IMR-90 (cell line): ENCODE data around the gene GSS. TPM values are rescaled to one million over a fixed set of nuclear protein-coding genes. Genes with fewer than 3 reads are reported as not detected.

Experiments
- ATAC-seq: fragments of 200-7000 bp; cut with Tn5 transposase; 2 replicates; pipeline ENCODE4 v1.9.1; 2020; ENCODE audit warnings: low read depth, mild to moderate bottlenecking, moderate library complexity
- BruUV-seq: library from RNA; stranded (reverse); fragments of 400-500 nt; replicated peaks from 2 replicates; lab custom pipeline; 2021; lab: Mats Ljungman, UMichigan
- CTCF ChIA-PET: fragments of 300-600 bp; formaldehyde crosslinking; extraction: SDS; loops from one replicate; lab custom pipeline; 2021; ENCODE audit warnings: antibody characterized with exemption; lab: Yijun Ruan, JAX
- POLR2A ChIA-PET: fragments of 300-600 bp; sonication (Branson Sonifier 250); formaldehyde crosslinking; loops from one replicate; lab custom pipeline; 2022; ENCODE audit warnings: antibody characterized with exemption; ENCODE audit not compliant: unreplicated experiment; lab: Charles Lee
- DNase-seq: peaks from one replicate; pipeline ENCODE4 v3.0.0; 2013
- H2AFZ ChIP-seq: replicated peaks from 2 replicates; pipeline ENCODE3; 2013; ENCODE audit warnings: low read length, mild to moderate bottlenecking; ENCODE audit not compliant: poor library complexity
- H2AK5ac ChIP-seq: 2 replicates; pipeline ENCODE4 v1.6.1; 2013; ENCODE audit warnings: low read depth, low read length, inconsistent platforms
- H2AK9ac ChIP-seq: replicated peaks from 2 replicates; pipeline ENCODE3; 2013; ENCODE audit warnings: mild to moderate bottlenecking, low read depth, low read length, moderate library complexity; ENCODE audit not compliant: poor library complexity
- H2BK120ac ChIP-seq: 2 replicates; pipeline ENCODE4 v1.6.1; 2013; ENCODE audit warnings: low read depth, low read length, inconsistent platforms
- H2BK15ac ChIP-seq: 3 replicates; pipeline ENCODE4 v1.6.1; 2013; ENCODE audit warnings: low read depth, low read length, inconsistent platforms
- H2BK20ac ChIP-seq: 2 replicates; pipeline ENCODE4 v1.6.1; 2013; ENCODE audit warnings: low read depth, mild to moderate bottlenecking, inconsistent platforms, low read length, moderate library complexity
- H2BK5ac ChIP-seq: 2 replicates; pipeline ENCODE4 v1.6.1; 2013; ENCODE audit warnings: mild to moderate bottlenecking, low read depth, low read length, inconsistent platforms; ENCODE audit not compliant: poor library complexity, severe bottlenecking
- H3K14ac ChIP-seq: replicated peaks from 2 replicates; pipeline ENCODE4 v1.6.1; 2013; ENCODE audit warnings: low read depth, low read length, inconsistent platforms
- H3K18ac ChIP-seq: 2 replicates; pipeline ENCODE4 v1.6.1; 2013; ENCODE audit warnings: low read depth, low read length, control low read depth
- H3K23ac ChIP-seq: 2 replicates; pipeline ENCODE4 v1.6.1; 2013; ENCODE audit warnings: low read depth, low read length, inconsistent platforms
- H3K27ac ChIP-seq: 2 replicates; pipeline ENCODE4 v1.5.1; 2013; ENCODE audit warnings: mild to moderate bottlenecking, control low read depth, low read length; ENCODE audit not compliant: insufficient read depth
- H3K27me3 ChIP-seq: 2 replicates; pipeline ENCODE4 v1.6.1; 2013; ENCODE audit warnings: low read length; ENCODE audit not compliant: control insufficient read depth, insufficient read depth
- H3K36me3 ChIP-seq: 2 replicates; pipeline ENCODE4 v1.6.1; 2013; ENCODE audit warnings: low read length, mixed read lengths; ENCODE audit not compliant: control insufficient read depth, insufficient read depth
- H3K4ac ChIP-seq: 2 replicates; pipeline ENCODE4 v1.6.1; 2013; ENCODE audit warnings: low read depth, low read length, inconsistent platforms
- H3K4me1 ChIP-seq: 2 replicates; pipeline ENCODE4 v1.6.1; 2013; ENCODE audit warnings: low read length, mixed read lengths; ENCODE audit not compliant: control insufficient read depth, insufficient read depth
- H3K4me2 ChIP-seq: 2 replicates; pipeline ENCODE4 v1.6.1; 2013; ENCODE audit warnings: low read depth, mild to moderate bottlenecking, control low read depth, low read length, moderate library complexity
- H3K4me3 ChIP-seq: 2 replicates; pipeline ENCODE4 v1.5.1; 2013; ENCODE audit warnings: low read depth, mild to moderate bottlenecking, control low read depth, low read length, moderate library complexity; ENCODE audit not compliant: insufficient read depth
- H3K56ac ChIP-seq: 2 replicates; pipeline ENCODE4 v1.6.1; 2013; ENCODE audit warnings: low read length, inconsistent platforms; ENCODE audit not compliant: insufficient read depth; ENCODE audit errors: extremely low read depth
- H3K79me1 ChIP-seq, 2 experiments: 2 replicates each; pipeline ENCODE4 v1.6.1; 2013; ENCODE audit warnings: low read length in 2 of 2, inconsistent platforms in 1 of 2, low read depth in 1 of 2
- H3K9ac ChIP-seq: 2 replicates; pipeline ENCODE4 v1.6.1; 2013; ENCODE audit warnings: low read depth, low read length, control low read depth
- H3K9me1 ChIP-seq: 2 replicates; pipeline ENCODE4 v1.6.1; 2013; ENCODE audit warnings: low read length, inconsistent platforms; ENCODE audit not compliant: insufficient read depth
- H3K9me3 ChIP-seq: 2 replicates; pipeline ENCODE4 v1.6.1; 2013; ENCODE audit warnings: low read length; ENCODE audit not compliant: control insufficient read depth, insufficient read depth
- H4K20me1 ChIP-seq: 2 replicates; pipeline ENCODE4 v1.6.1; 2013; ENCODE audit warnings: low read length, inconsistent platforms; ENCODE audit not compliant: insufficient read depth
- H4K5ac ChIP-seq: 2 replicates; pipeline ENCODE4 v1.6.1; 2013; ENCODE audit warnings: mild to moderate bottlenecking, low read depth, low read length, control low read depth
- H4K8ac ChIP-seq, 2 experiments: 2 replicates each; pipeline ENCODE4 v1.6.1; 2013; ENCODE audit warnings: low read depth in 2 of 2, low read length in 2 of 2, control low read depth in 1 of 2, inconsistent platforms in 1 of 2
- H4K91ac ChIP-seq: 2 replicates; pipeline ENCODE4 v1.6.1; 2013; ENCODE audit warnings: low read depth, low read length, inconsistent platforms; ENCODE audit not compliant: insufficient read depth
- BHLHE40 ChIP-seq: fragments of 150-350 bp; IDR thresholded peaks from 2 replicates; pipeline ENCODE4 v1.6.1; 2016; ENCODE audit warnings: mild to moderate bottlenecking, low read depth, low read length
- CEBPB ChIP-seq: IDR thresholded peaks from 2 replicates; pipeline ENCODE4 v1.6.1; 2012; ENCODE audit warnings: low read depth, low read length, improper control_type of control experiment
- CHD1 ChIP-seq: IDR thresholded peaks from 2 replicates; pipeline ENCODE4 v1.6.1; 2012; ENCODE audit warnings: low read depth, low read length, improper control_type of control experiment
- FOS ChIP-seq: fragments of 150-350 bp; IDR thresholded peaks from 2 replicates; pipeline ENCODE4 v1.6.1; 2016; ENCODE audit warnings: low read depth, low read length
- MAFK ChIP-seq: IDR thresholded peaks from 2 replicates; pipeline ENCODE4 v1.6.1; 2012; ENCODE audit warnings: low read depth, low read length, improper control_type of control experiment
- MAZ ChIP-seq: IDR thresholded peaks from 2 replicates; pipeline ENCODE4 v1.6.1; 2012; ENCODE audit warnings: low read depth, mild to moderate bottlenecking, low read length, improper control_type of control experiment, moderate library complexity, borderline replicate concordance
- MXI1 ChIP-seq: IDR thresholded peaks from 2 replicates; pipeline ENCODE4 v1.6.1; 2012; ENCODE audit warnings: low read depth, mild to moderate bottlenecking, low read length, moderate library complexity, borderline replicate concordance
- NFE2L2 ChIP-seq: fragments of 150-350 bp; IDR thresholded peaks from 2 replicates; pipeline ENCODE4 v1.6.1; 2016; ENCODE audit warnings: low read depth, mild to moderate bottlenecking, low read length
- POLR2A ChIP-seq: IDR thresholded peaks from 2 replicates; pipeline ENCODE4 v1.6.1; 2012; ENCODE audit warnings: mild to moderate bottlenecking, low read depth, low read length
- RAD21 ChIP-seq: IDR thresholded peaks from 2 replicates; pipeline ENCODE4 v1.6.1; 2012; ENCODE audit warnings: low read length, improper control_type of control experiment
- RCOR1 ChIP-seq: IDR thresholded peaks from 2 replicates; pipeline ENCODE4 v1.6.1; 2012; ENCODE audit warnings: mild to moderate bottlenecking, low read length, improper control_type of control experiment; ENCODE audit not compliant: insufficient replicate concordance
- RFX5 ChIP-seq: IDR thresholded peaks from 2 replicates; pipeline ENCODE4 v1.8.0; 2012; ENCODE audit warnings: low read depth, mild to moderate bottlenecking, low read length, moderate library complexity
- SMC3 ChIP-seq: fragments of 150-350 bp; IDR thresholded peaks from 2 replicates; pipeline ENCODE4 v1.6.1; 2016; ENCODE audit warnings: low read depth, mild to moderate bottlenecking, antibody characterized with exemption, low read length, moderate library complexity
- WGBS, 2 experiments: methylation state at CpG; one replicate each; pipeline versions ENCODE4 v1.1.5 to v1.1.7; 2013; ENCODE audit warnings: missing lambda C conversion rate in 2 of 2; ENCODE audit not compliant: insufficient read length in 1 of 2; ENCODE audit errors: extremely low coverage in 2 of 2; 5-methylcytosine and 5-hydroxymethylcytosine counted together
- dilution Hi-C: fragments of 300-500 bp; cut with HindIII; formaldehyde crosslinking; loops from one replicate; pipeline ENCODE4 v1.14.3; 2018; ENCODE audit warnings: low sequenced_read_pairs; ENCODE audit not compliant: unreplicated experiment
- in situ Hi-C: fragments of 300-500 bp; cut with MboI; formaldehyde crosslinking; loops from 3 replicates; pipeline ENCODE4 v1.14.3; 2019; ENCODE audit warnings: low sequenced_read_pairs, inconsistent platforms, mixed read lengths
- intact Hi-C: fragments of 100-400 bp; cut with micrococcal nuclease; formaldehyde crosslinking; loops from 2 replicates; pipeline ENCODE4 v1.10.0; 2022
- polyA plus RNA-seq, 3 experiments: library from polyadenylated mRNA; depleted of rRNA; stranded (reverse); fragments of >200 nt; gene quantifications; 2 replicates each; pipeline ENCODE4 v1.2.3, GENCODE V29; 2012; ENCODE audit warnings: low replicate concordance in 1 of 3
- total RNA-seq: library from RNA; depleted of rRNA; stranded (reverse); fragments of >200 nt; gene quantifications from 2 replicates; pipeline ENCODE4 v1.2.3, GENCODE V29; 2012
- TF ChIP-seq, protein P1 (sequence below): fragments of 150-350 bp; IDR thresholded peaks from 2 replicates; pipeline ENCODE4 v1.6.1; 2016; ENCODE audit warnings: low read depth, mild to moderate bottlenecking, low read length, moderate library complexity, borderline replicate concordance
- TF ChIP-seq, protein P2 (sequence below): fragments of 150-350 bp; IDR thresholded peaks from 2 replicates; pipeline ENCODE4 v1.6.1; 2017; ENCODE audit warnings: mild to moderate bottlenecking, antibody characterized with exemption, low read length, low read depth
- TF ChIP-seq, protein P3 (sequence below): conservative IDR thresholded peaks from 2 replicates; pipeline ENCODE4 v1.5.1; 2012; ENCODE audit warnings: mild to moderate bottlenecking, low read depth, low read length, improper control_type of control experiment

GSS gene
- total and polyA plus RNA-seq, 2 of the 4 experiments (the other 2 are of a cell fraction) = 73.7 to 90.0 TPM

DNA sequence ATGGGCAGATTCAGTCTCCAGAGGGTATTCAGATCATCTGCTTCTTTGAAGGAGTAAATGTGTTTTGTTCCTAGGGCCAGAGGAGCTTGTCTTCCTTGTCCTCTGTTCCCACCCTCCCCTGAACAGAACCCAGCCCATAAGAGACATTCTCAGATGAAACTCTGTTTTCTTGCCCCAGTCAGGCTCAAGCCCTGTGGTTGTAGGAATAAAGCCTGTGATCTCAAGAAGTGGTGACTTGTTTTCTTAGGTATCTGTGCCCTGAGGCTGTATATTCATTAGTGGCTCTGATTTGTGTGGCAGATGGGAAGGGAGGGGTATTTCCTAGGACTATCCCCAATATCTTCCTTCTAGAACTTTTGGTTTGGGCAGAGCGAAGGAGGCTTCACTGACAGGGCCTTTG is 27.9 kb downstream of the GSS start:
- Histone ChIP-seq H3K23ac (no peak overlapping the region), H3K27me3 (no peaks in the 10 kb centered on the region), H3K36me3 (peaks cover 57% of the 10 kb centered on the region), H4K20me1 (no peaks in the 10 kb centered on the region; the same call in 1 of the 2 replicates), H3K4me3 (no peak overlapping the region), H2AK9ac (peak overlapping the region; percentile 21), H3K56ac (no peak overlapping the region), H3K9me3 (no peaks in the 10 kb centered on the region), H2AFZ (no peak overlapping the region), H3K4me2 (no peak overlapping the region), H3K27ac (no peak overlapping the region), H3K14ac (no peak overlapping the region), H2AK5ac (0 out of 2 replicates have a peak overlapping the region, but pooled peaks have one; percentile 24), H3K18ac (no peak overlapping the region), H2BK15ac (no peak overlapping the region), H3K9me1 (peaks cover 29% of the 10 kb centered on the region), H3K4me1 (peaks cover 4% of the 10 kb centered on the region), H2BK120ac (no peak overlapping the region), H4K91ac (no peak overlapping the region), H4K5ac (no peak overlapping the region), H2BK5ac (peak overlapping the region; percentile 23), H3K79me1 (peaks cover 0 to 5% of the 10 kb centered on the region in 2 experiments; a peak in 2 of 4 replicates), H3K4ac (no peak overlapping the region; the same call in 1 of the 2 replicates), H4K8ac (no peak overlapping the region), H3K9ac (no peak overlapping the region), H2BK20ac (no peak overlapping the region; the same call in 1 of the 2 replicates)
- dilution Hi-C loops = no loop called here
- CTCF ChIA-PET = interaction anchor here (1.2 kb wide), 1 partner anchor 16 kb away, joined by 3 read pairs; no protein-coding TSS in a partner anchor
- in situ Hi-C loops = no loop called here
- POLR2A ChIA-PET = no interaction called here
- peak; percentile 23 for DNase-seq
- intact Hi-C loops = no loop called here
- no CpG with 5 or more reads among the region's 1 CpG for WGBS, 2 experiments
- TF ChIP-seq, protein P1, sequence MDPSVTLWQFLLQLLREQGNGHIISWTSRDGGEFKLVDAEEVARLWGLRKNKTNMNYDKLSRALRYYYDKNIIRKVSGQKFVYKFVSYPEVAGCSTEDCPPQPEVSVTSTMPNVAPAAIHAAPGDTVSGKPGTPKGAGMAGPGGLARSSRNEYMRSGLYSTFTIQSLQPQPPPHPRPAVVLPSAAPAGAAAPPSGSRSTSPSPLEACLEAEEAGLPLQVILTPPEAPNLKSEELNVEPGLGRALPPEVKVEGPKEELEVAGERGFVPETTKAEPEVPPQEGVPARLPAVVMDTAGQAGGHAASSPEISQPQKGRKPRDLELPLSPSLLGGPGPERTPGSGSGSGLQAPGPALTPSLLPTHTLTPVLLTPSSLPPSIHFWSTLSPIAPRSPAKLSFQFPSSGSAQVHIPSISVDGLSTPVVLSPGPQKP = no peak
- TF ChIP-seq BHLHE40 (no peak), MAFK (no peak), MXI1 (no peak), RFX5 (no peak), RAD21 (no peak), FOS (no peak), CHD1 (no peak), MAZ (no peak), SMC3 (no peak), RCOR1 (no peak), NFE2L2 (no peak), CEBPB (no peak), POLR2A (no peak)
- TF ChIP-seq, protein P2, sequence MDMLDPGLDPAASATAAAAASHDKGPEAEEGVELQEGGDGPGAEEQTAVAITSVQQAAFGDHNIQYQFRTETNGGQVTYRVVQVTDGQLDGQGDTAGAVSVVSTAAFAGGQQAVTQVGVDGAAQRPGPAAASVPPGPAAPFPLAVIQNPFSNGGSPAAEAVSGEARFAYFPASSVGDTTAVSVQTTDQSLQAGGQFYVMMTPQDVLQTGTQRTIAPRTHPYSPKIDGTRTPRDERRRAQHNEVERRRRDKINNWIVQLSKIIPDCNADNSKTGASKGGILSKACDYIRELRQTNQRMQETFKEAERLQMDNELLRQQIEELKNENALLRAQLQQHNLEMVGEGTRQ = no peak
- TF ChIP-seq, protein P3, sequence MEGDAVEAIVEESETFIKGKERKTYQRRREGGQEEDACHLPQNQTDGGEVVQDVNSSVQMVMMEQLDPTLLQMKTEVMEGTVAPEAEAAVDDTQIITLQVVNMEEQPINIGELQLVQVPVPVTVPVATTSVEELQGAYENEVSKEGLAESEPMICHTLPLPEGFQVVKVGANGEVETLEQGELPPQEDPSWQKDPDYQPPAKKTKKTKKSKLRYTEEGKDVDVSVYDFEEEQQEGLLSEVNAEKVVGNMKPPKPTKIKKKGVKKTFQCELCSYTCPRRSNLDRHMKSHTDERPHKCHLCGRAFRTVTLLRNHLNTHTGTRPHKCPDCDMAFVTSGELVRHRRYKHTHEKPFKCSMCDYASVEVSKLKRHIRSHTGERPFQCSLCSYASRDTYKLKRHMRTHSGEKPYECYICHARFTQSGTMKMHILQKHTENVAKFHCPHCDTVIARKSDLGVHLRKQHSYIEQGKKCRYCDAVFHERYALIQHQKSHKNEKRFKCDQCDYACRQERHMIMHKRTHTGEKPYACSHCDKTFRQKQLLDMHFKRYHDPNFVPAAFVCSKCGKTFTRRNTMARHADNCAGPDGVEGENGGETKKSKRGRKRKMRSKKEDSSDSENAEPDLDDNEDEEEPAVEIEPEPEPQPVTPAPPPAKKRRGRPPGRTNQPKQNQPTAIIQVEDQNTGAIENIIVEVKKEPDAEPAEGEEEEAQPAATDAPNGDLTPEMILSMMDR = no peak
- ATAC-seq = peak; percentile 34
- no TSS peak for BruUV-seq
